Gastrocnemius medialis (tissue), 4 donors: Measurements from ENCODE around the gene VMAC.

ENCODE experiments used
- POLR2A ChIP-seq, 2 donors: fragments of 450-650 bp; IDR thresholded peaks; one replicate each; pipeline ENCODE4 v1.6.1; 2017; ENCODE audit warnings: antibody characterized with exemption in 2 of 2, mild to moderate bottlenecking in 2 of 2, moderate library complexity in 2 of 2
- TF ChIP-seq, protein P1 (sequence below), 5 experiments: fragments of 450-650 bp in 3 of 5; fragments of 200-600 bp in 2 of 5; sonication (generic) in 2 of 5; IDR thresholded peaks in 4 of 5; conservative IDR thresholded peaks in 1 of 5; 1 replicate in 4 of 5; 2 replicates in 1 of 5; pipeline ENCODE4 v1.5.1; 2016 to 2019; ENCODE audit warnings: antibody characterized with exemption in 5 of 5, mild to moderate bottlenecking in 3 of 5, moderate library complexity in 3 of 5

GRCh38 chr19:5925830-5926427 is 21.3 kb downstream of the VMAC start:
- TF ChIP-seq POLR2A (IDR thresholded peaks at IDR 0.05), result no peak
- TF ChIP-seq, protein P1, sequence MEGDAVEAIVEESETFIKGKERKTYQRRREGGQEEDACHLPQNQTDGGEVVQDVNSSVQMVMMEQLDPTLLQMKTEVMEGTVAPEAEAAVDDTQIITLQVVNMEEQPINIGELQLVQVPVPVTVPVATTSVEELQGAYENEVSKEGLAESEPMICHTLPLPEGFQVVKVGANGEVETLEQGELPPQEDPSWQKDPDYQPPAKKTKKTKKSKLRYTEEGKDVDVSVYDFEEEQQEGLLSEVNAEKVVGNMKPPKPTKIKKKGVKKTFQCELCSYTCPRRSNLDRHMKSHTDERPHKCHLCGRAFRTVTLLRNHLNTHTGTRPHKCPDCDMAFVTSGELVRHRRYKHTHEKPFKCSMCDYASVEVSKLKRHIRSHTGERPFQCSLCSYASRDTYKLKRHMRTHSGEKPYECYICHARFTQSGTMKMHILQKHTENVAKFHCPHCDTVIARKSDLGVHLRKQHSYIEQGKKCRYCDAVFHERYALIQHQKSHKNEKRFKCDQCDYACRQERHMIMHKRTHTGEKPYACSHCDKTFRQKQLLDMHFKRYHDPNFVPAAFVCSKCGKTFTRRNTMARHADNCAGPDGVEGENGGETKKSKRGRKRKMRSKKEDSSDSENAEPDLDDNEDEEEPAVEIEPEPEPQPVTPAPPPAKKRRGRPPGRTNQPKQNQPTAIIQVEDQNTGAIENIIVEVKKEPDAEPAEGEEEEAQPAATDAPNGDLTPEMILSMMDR (IDR thresholded peaks at IDR 0.05 in 4 of 5, conservative IDR thresholded peaks at IDR 0.05 in 1 of 5), result no peak
